Right atrium auricular region (tissue), 2 donors: ENCODE data around the gene PDE6B. TPM values are rescaled to one million over a fixed set of nuclear protein-coding genes. Genes with fewer than 3 reads are reported as not detected.
"Not testable (repeated sequence)": the region's sequence is repeated elsewhere in the genome, so short reads cannot be mapped to it uniquely, and the experiment has no call there.

Source experiments
- DNase-seq: peaks from one replicate; pipeline ENCODE4 v3.0.0-alpha.2; 2019; ENCODE audit warnings: low spot score
- H3K27ac ChIP-seq, 2 donors: fragments of 200-600 bp; sonication (generic); 1 replicate in 1 of 2; 2 replicates in 1 of 2; pipeline ENCODE4 v1.5.1; 2016 to 2019
- H3K27me3 ChIP-seq, 2 donors: fragments of 200-600 bp; sonication (generic); one replicate each; pipeline versions ENCODE4 v1.5.1 to v1.6.0; 2017 to 2019
- H3K36me3 ChIP-seq: fragments of 200-600 bp; sonication (generic); one replicate; pipeline ENCODE4 v1.5.1; 2016
- H3K4me1 ChIP-seq, 2 donors: fragments of 200-600 bp; sonication (generic); one replicate each; pipeline versions ENCODE4 v1.5.1 to v1.6.0; 2017 to 2019
- H3K4me3 ChIP-seq, 2 donors: fragments of 200-600 bp; sonication (generic); 1 replicate in 1 of 2; 2 replicates in 1 of 2; pipeline ENCODE4 v1.5.1; 2017 to 2019; ENCODE audit warnings: mild to moderate bottlenecking in 1 of 2, moderate library complexity in 1 of 2
- H3K9me3 ChIP-seq, 2 donors: fragments of 200-600 bp; sonication (generic); one replicate each; pipeline ENCODE4 v1.5.1; 2019
- CTCF ChIP-seq, 2 donors: fragments of 200-600 bp; sonication (generic); IDR thresholded peaks; one replicate each; pipeline ENCODE4 v1.5.1; 2019; ENCODE audit warnings: antibody characterized with exemption in 2 of 2
- total RNA-seq, 2 donors: library from RNA; depleted of rRNA; stranded (reverse); fragments of >200 nt; gene quantifications; one replicate each; pipeline ENCODE4 v1.1.0, GENCODE V29; 2016

PDE6B gene
- total RNA-seq, 2 donors from 2014 or later, result 2.3 to 4.6 TPM

- TF ChIP-seq CTCF (IDR thresholded peaks at IDR 0.05), result no peak
- no peaks in the 10 kb centered on the region for H3K27me3 ChIP-seq
These were observed 37.6 kb upstream of the PDE6B start for GRCh38 chr4:587671-588350.

GRCh38 chr4:588351-588849 is 37.0 kb upstream of the PDE6B start:
- H3K9me3 ChIP-seq, result peaks cover 0 to 15% of the 10 kb centered on the region in 2 donors
- no peak for DNase-seq
- H3K4me3 ChIP-seq, result no peak overlapping the region
- H3K4me1 ChIP-seq, result no peaks in the 10 kb centered on the region
- no peak overlapping the region for H3K27ac ChIP-seq
- H3K36me3 ChIP-seq, result no peaks in the 10 kb centered on the region
- no peaks in the 10 kb centered on the region for H3K27me3 ChIP-seq
- TF ChIP-seq CTCF (IDR thresholded peaks at IDR 0.05), result no peak

More at GRCh38 chr4:587671-588350, 37.6 kb upstream of the PDE6B start:
- Histone ChIP-seq H3K27ac (no peak overlapping the region), H3K4me3 (no peak overlapping the region), H3K36me3 (no peaks in the 10 kb centered on the region), H3K4me1 (no peaks in the 10 kb centered on the region), H3K9me3 (peaks cover 0 to 20% of the 10 kb centered on the region in 2 donors)
- no peak for DNase-seq

- Histone ChIP-seq H3K27me3 (no peaks in the 10 kb centered on the region), H3K9me3 (peaks cover 0 to 8% of the 10 kb centered on the region in 2 donors), H3K27ac (no peak overlapping the region), H3K36me3 (no peaks in the 10 kb centered on the region), H3K4me3 (no peak overlapping the region), H3K4me1 (no peaks in the 10 kb centered on the region)
- no peak for TF ChIP-seq CTCF (IDR thresholded peaks at IDR 0.05)
- no peak for DNase-seq
These were observed 36.0 kb upstream of the PDE6B start for GRCh38 chr4:589219-589963.

GRCh38 chr4:590313-590841 is 35.0 kb upstream of the PDE6B start:
- H3K27me3 ChIP-seq, result no peaks in the 10 kb centered on the region
- no peak overlapping the region for H3K4me3 ChIP-seq
- DNase-seq, result no peak
- no peaks in the 10 kb centered on the region for H3K36me3 ChIP-seq
- no peak overlapping the region for H3K27ac ChIP-seq
- peaks cover 0 to 8% of the 10 kb centered on the region in 2 donors for H3K9me3 ChIP-seq
- H3K4me1 ChIP-seq, result no peaks in the 10 kb centered on the region
- TF ChIP-seq CTCF (IDR thresholded peaks at IDR 0.05), result no peak

GRCh38 chr4:592178-592577 is 33.2 kb upstream of the PDE6B start:
- not testable (repeated sequence) for H3K36me3 ChIP-seq, H3K4me3 ChIP-seq, H3K9me3 ChIP-seq, H3K4me1 ChIP-seq, DNase-seq, H3K27ac ChIP-seq, H3K27me3 ChIP-seq

- Histone ChIP-seq H3K36me3 (no peaks in the 10 kb centered on the region), H3K27ac (no peak overlapping the region), H3K27me3 (no peaks in the 10 kb centered on the region), H3K9me3 (peaks cover 0 to 8% of the 10 kb centered on the region in 2 donors), H3K4me3 (no peak overlapping the region), H3K4me1 (no peaks in the 10 kb centered on the region)
- no peak for DNase-seq
- TF ChIP-seq CTCF (IDR thresholded peaks at IDR 0.05), result no peak
These were observed 32.4 kb upstream of the PDE6B start for GRCh38 chr4:592825-593520.
